ENCODE measurements around the gene CHIC2.

GRCh38 chr4:54011201-54011600 is 53.2 kb downstream of the CHIC2 start:
- TF ChIP-seq, protein P1, sequence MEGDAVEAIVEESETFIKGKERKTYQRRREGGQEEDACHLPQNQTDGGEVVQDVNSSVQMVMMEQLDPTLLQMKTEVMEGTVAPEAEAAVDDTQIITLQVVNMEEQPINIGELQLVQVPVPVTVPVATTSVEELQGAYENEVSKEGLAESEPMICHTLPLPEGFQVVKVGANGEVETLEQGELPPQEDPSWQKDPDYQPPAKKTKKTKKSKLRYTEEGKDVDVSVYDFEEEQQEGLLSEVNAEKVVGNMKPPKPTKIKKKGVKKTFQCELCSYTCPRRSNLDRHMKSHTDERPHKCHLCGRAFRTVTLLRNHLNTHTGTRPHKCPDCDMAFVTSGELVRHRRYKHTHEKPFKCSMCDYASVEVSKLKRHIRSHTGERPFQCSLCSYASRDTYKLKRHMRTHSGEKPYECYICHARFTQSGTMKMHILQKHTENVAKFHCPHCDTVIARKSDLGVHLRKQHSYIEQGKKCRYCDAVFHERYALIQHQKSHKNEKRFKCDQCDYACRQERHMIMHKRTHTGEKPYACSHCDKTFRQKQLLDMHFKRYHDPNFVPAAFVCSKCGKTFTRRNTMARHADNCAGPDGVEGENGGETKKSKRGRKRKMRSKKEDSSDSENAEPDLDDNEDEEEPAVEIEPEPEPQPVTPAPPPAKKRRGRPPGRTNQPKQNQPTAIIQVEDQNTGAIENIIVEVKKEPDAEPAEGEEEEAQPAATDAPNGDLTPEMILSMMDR (IDR thresholded peaks at IDR 0.05; ENCODE audit: low read length): no peak
- TF ChIP-seq EZH2 (optimal IDR thresholded peaks at IDR 0.05; ENCODE audit: low read depth, low read length): no peak

All from MM.1S (cell line).